IMR-90 (cell line): ENCODE data around the gene NTM. TPM values are rescaled to one million over a fixed set of nuclear protein-coding genes. Genes with fewer than 3 reads are reported as not detected.

ENCODE experiments used
- polyA plus RNA-seq, 3 experiments: library from polyadenylated mRNA; depleted of rRNA; stranded (reverse); fragments of >200 nt; gene quantifications; 2 replicates each; pipeline ENCODE4 v1.2.3, GENCODE V29; 2012; ENCODE audit warnings: low replicate concordance in 1 of 3
- total RNA-seq: library from RNA; depleted of rRNA; stranded (reverse); fragments of >200 nt; gene quantifications from 2 replicates; pipeline ENCODE4 v1.2.3, GENCODE V29; 2012
- TF ChIP-seq, protein P1 (sequence below): conservative IDR thresholded peaks from 2 replicates; pipeline ENCODE4 v1.5.1; 2012; ENCODE audit warnings: mild to moderate bottlenecking, low read depth, low read length, improper control_type of control experiment

Gene NTM
- total and polyA plus RNA-seq, 2 of the 4 experiments (the other 2 are of a cell fraction) = 19.5 to 25.5 TPM

- TF ChIP-seq, protein P1, sequence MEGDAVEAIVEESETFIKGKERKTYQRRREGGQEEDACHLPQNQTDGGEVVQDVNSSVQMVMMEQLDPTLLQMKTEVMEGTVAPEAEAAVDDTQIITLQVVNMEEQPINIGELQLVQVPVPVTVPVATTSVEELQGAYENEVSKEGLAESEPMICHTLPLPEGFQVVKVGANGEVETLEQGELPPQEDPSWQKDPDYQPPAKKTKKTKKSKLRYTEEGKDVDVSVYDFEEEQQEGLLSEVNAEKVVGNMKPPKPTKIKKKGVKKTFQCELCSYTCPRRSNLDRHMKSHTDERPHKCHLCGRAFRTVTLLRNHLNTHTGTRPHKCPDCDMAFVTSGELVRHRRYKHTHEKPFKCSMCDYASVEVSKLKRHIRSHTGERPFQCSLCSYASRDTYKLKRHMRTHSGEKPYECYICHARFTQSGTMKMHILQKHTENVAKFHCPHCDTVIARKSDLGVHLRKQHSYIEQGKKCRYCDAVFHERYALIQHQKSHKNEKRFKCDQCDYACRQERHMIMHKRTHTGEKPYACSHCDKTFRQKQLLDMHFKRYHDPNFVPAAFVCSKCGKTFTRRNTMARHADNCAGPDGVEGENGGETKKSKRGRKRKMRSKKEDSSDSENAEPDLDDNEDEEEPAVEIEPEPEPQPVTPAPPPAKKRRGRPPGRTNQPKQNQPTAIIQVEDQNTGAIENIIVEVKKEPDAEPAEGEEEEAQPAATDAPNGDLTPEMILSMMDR = no peak
Measured at GRCh38 chr11:131889146-131889577, 518.7 kb downstream of the NTM start (continued).
